Measurements from ENCODE around the gene CISH. TPM values are rescaled to one million over a fixed set of nuclear protein-coding genes. Genes with fewer than 3 reads are reported as not detected.

CISH gene
- total RNA-seq: 0.40 and 0.79 TPM in 2 replicates

GRCh38 chr3:50611464-50612233, at the start of gene CISH:
Gene CISH, minus strand, starts transcription at chr3:50611774. Its CDS starts 124 bp downstream, at chr3:50611650.

DNA sequence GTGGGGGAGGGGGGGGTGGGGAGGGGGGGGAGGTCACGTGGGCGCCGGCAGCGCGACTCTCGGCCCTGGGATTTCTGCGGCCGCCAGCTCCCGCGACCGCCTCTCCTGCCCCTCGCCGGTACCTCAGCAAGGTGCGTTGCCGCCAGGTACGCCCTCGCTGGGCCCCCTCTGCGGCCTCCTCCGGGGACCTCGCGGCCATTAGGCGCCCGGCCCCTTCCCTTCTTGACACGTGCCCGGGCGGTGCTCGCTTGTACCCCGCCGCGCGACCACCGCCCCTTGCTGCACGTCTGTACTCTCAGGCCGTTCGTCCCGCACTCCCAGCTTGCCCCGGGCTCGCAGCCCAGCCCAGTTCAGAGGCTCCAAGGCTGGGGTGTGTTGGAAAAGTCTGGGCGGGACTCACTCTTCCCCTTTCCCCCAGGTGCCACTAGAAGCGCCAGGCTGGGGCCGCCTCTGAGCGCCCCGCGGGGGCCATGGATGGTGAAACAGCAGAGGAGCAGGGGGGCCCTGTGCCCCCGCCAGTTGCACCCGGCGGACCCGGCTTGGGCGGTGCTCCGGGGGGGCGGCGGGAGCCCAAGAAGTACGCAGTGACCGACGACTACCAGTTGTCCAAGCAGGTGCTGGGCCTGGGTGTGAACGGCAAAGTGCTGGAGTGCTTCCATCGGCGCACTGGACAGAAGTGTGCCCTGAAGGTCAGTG, 5.7 kb upstream of the CISH start, which contains the start of gene MAPKAPK3:
TSS of gene MAPKAPK3 (plus strand) at position 56 of the 696 bp plus-strand sequence. CDS start at position 471, 415 bp downstream.

GRCh38 chr3:50568947-50569749, 42.4 kb downstream of the CISH start, which contains the start of gene HEMK1:
Gene HEMK1, plus strand, starts transcription at chr3:50569522. Its CDS starts 1,583 bp downstream, at chr3:50571105.

GRCh38 chr3:50567386-50568167, 44.0 kb downstream of the CISH start, which contains the start of gene C3orf18:
Gene C3orf18, minus strand, starts transcription at chr3:50567747. Its CDS starts 2,048 bp downstream, at chr3:50565699.

Other genes with a start within 250 kb of the CISH start
- gene CACNA2D2, start 108.1 kb downstream of the CISH start, total RNA-seq: under 0.01 TPM in 2 replicates
- 2.1 and 3.4 TPM in 2 replicates for gene C3orf18, start 44.0 kb downstream of the CISH start, total RNA-seq
- gene HEMK1, start 42.3 kb downstream of the CISH start, total RNA-seq: 10.8 and 12.0 TPM in 2 replicates
- gene MAPKAPK3, start 5.4 kb upstream of the CISH start, total RNA-seq: 18.9 and 31.8 TPM in 2 replicates
- gene DOCK3, start 63.2 kb upstream of the CISH start, total RNA-seq: 0.13 and 0.14 TPM in 2 replicates